ENCODE measurements around the gene GBF1.

The GBF1 gene

DNA sequence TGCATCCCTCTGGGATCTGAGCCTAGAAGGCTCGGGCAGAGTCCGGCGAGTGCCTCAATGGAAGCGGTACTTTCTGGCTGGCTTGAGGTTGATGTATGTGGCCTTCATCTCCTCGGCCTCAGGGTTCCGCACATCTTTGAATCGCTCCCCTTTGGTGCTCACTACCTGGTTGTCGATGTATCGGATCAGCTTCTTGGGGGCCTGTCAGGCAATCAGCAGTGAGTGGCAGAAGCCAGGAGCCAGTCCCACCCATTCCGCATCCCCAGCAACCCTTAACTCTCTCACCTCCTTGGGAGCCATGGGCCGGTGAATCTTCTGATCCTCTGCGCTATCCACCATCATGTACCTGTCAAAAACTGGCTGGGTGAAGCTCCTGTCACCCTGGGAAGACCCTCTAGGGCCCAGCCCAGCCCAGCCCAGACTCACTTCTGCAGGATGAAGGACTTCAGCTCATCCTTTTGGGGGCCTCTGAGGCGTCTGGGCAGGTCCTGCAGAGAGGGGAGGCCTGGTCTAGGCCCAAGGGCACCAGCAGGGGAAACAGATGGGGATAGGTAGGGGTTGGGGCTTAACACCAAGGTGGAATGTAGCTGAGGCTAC is 178.1 kb downstream of the GBF1 start:
- DNase-seq, result no peak

DNA sequence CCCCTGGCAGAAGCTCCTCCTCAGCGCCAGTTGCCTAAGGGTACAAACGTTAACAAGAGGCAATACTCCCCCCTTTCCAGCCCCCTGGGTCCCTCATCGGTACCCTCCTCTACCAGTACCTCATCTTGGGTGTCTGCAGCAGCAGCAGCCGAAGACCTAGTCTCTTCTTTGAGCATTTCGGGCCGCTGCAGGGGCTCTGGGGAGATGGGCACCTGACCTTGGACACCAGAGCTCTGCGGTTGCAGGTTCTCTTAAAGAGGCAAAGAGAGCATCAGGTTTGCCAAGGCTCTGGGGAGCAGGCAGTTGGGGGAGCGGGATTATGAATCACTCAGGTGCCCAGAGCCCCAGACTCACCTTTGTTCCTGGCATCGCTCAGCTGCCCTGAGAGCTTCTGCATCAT is 178.8 kb downstream of the GBF1 start:
- no peak for DNase-seq

DNA sequence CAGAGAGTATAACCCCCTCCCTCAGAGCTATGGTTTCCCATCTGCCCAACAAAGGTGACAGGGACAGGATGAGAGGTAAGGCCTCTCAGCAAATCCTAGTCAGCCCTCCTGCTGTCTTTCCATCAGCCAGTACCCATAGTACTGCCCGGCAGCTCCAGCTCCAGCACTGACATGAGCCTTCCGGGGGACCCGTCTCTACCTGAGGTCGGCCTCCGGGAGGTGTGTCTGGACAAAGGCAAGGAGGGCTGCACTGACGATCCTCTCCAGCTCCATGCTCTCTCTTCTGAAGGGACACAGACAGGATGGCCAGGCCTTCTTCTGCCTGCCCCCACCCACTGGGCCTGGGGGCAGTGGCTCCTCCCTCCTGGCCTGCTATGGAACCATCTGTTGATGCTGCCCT is 179.6 kb downstream of the GBF1 start:
- no peak for DNase-seq

DNA sequence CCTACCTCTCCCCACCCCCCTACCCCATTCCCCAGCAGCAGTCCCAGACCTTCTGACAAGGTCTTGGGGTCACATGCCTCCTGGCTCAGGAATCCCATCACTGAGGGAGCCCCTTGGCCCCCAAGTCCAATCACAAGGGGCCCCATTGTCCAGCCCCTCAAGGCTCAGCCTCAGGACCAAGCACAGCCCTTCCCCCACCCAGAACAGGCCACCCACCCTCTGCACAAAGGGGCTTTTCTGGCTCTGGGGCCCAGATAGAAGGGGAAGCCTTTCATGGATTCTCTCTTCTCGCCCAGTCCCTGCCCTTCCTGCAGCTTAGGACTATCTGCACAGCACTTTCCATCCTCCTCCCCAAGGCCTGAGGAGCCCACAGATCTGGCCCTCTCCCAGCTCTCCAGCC is 180.1 kb downstream of the GBF1 start:
- DNase-seq, result no peak

DNA sequence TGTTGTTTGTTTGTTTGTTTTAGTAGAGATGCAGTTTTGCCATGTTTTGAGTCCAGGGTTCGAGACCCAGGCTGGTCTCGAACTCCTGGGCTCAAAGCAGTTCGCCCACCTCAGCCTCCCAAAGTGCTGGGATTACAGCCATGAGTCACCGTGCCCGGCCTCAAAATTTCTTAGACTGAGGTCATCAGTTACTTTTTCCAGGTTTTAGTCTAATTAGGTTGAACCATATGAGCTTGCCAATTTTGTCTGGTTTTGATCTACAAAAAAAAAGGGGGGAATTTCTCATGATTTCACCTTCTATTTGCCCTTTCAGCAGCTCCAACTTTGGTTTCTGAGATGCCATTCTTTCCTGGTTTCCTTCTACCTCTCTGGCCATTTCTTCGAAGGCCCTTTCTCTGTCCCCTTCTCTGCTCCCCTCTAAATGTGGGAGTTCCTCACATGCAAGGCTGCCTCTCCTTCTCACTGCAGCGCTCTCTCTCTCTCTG is 181.5 kb downstream of the GBF1 start:
- DNase-seq, result no peak

DNA sequence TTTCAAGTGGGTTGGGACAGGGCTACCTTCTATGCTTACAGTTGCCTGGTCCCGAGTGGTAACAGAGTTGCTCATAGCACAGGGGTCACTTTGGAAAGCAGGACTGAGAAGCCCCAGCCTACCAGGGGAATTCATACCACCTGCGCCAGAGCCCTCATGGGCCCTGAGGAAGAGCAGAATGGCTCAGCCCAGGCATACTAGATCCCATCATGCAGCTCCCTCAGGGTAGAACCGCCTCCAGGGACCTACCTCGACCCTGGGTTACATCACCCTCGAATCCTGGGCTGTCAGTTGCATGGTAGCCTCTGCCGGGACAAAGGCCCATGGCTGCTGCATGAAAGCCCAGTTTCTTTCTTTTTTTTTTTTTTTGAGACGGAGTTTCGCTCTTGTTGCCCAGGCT is 184.1 kb downstream of the GBF1 start:
- no peak for DNase-seq

DNA sequence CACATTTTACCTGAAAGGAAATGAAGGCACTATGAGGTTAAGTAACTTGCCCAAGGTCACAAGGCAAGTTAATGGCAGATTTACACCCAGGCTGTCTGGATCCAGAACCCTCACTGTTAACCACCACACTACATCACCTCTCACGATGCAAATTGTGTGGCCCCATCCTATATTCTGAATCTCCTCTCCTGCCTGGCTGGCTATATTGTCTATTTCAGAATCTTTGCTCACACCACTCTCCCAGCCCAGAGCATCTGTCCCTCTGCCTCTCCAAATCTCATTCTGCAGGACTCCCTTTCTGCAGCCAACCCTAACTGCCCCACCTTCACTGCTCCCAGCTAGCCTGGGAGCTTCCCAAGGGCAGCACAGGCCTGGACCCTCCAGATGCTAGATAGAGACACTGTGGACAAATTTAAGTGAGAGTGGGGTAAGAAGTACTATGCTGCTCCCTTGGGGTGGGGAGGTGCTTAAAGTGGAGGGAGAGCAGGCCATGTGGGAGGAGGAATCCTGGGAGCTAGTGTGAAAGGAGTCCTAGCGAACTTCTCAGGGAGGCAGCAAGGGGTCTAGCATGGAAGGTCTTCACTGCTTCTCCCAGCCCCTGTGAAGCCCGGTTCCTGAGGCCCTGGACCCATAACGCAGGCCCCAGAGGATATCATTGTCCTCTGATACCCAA is 186.3 kb downstream of the GBF1 start:
- DNase-seq, result peak in 1 of 4 experiments; percentile 39

Measured in suppressor macrophage (primary cell).